ENCODE results near the gene TMEM26.

The TMEM26 gene

GRCh38 chr10:61415824-61416223, 37.4 kb downstream of the TMEM26 start:
- no peak for TF ChIP-seq POLR2A (IDR thresholded peaks at IDR 0.05; ENCODE audit: low read depth, low read length)
- no peak for TF ChIP-seq TAF1 (IDR thresholded peaks at IDR 0.05; ENCODE audit: borderline replicate concordance, low read depth, low read length)
- TF ChIP-seq POLR2AphosphoS5 (IDR thresholded peaks at IDR 0.05; ENCODE audit: low read depth, low read length) = no peak
- no peak for DNase-seq (ENCODE audit: insufficient read length)
- no peak for FAIRE-seq

- FAIRE-seq (no peak), DNase-seq (ENCODE audit: insufficient read length) (no peak)
- TF ChIP-seq POLR2AphosphoS5 (IDR thresholded peaks at IDR 0.05; ENCODE audit: low read depth, low read length) (no peak), TAF1 (IDR thresholded peaks at IDR 0.05; ENCODE audit: borderline replicate concordance, low read depth, low read length) (no peak), POLR2A (IDR thresholded peaks at IDR 0.05; ENCODE audit: low read depth, low read length) (no peak)
Measured at GRCh38 chr10:61411706-61412105, 41.5 kb downstream of the TMEM26 start.

- DNase-seq (ENCODE audit: insufficient read length) (no peak), FAIRE-seq (no peak)
- TF ChIP-seq POLR2AphosphoS5 (IDR thresholded peaks at IDR 0.05; ENCODE audit: low read depth, low read length) (no peak), TAF1 (IDR thresholded peaks at IDR 0.05; ENCODE audit: borderline replicate concordance, low read depth, low read length) (no peak), POLR2A (IDR thresholded peaks at IDR 0.05; ENCODE audit: low read depth, low read length) (no peak)
Measured at GRCh38 chr10:61410353-61411070, 42.7 kb downstream of the TMEM26 start.

- no peak for TF ChIP-seq POLR2AphosphoS5 (IDR thresholded peaks at IDR 0.05; ENCODE audit: low read depth, low read length)
- TF ChIP-seq POLR2A (IDR thresholded peaks at IDR 0.05; ENCODE audit: low read depth, low read length) = no peak
- TF ChIP-seq TAF1 (IDR thresholded peaks at IDR 0.05; ENCODE audit: borderline replicate concordance, low read depth, low read length) = no peak
- FAIRE-seq (no peak), DNase-seq (ENCODE audit: insufficient read length) (no peak)
Measured at GRCh38 chr10:61409157-61409556, 44.0 kb downstream of the TMEM26 start.

GRCh38 chr10:61408105-61408504, 45.1 kb downstream of the TMEM26 start:
- TF ChIP-seq POLR2A (IDR thresholded peaks at IDR 0.05; ENCODE audit: low read depth, low read length) = no peak
- TF ChIP-seq POLR2AphosphoS5 (IDR thresholded peaks at IDR 0.05; ENCODE audit: low read depth, low read length) = no peak
- TF ChIP-seq TAF1 (IDR thresholded peaks at IDR 0.05; ENCODE audit: borderline replicate concordance, low read depth, low read length) = no peak
- FAIRE-seq = no peak
- no peak for DNase-seq (ENCODE audit: insufficient read length)

GRCh38 chr10:61406736-61407135, 46.4 kb downstream of the TMEM26 start:
- DNase-seq (ENCODE audit: insufficient read length) = no peak
- TF ChIP-seq POLR2A (IDR thresholded peaks at IDR 0.05; ENCODE audit: low read depth, low read length) (no peak), POLR2AphosphoS5 (IDR thresholded peaks at IDR 0.05; ENCODE audit: low read depth, low read length) (no peak), TAF1 (IDR thresholded peaks at IDR 0.05; ENCODE audit: borderline replicate concordance, low read depth, low read length) (no peak)
- FAIRE-seq = no peak

- TF ChIP-seq POLR2A (IDR thresholded peaks at IDR 0.05; ENCODE audit: low read depth, low read length) (no peak), POLR2AphosphoS5 (IDR thresholded peaks at IDR 0.05; ENCODE audit: low read depth, low read length) (no peak), TAF1 (IDR thresholded peaks at IDR 0.05; ENCODE audit: borderline replicate concordance, low read depth, low read length) (no peak)
- DNase-seq (ENCODE audit: insufficient read length) = no peak
- FAIRE-seq = no peak
Measured at GRCh38 chr10:61406242-61406641, 46.9 kb downstream of the TMEM26 start.

GRCh38 chr10:61404751-61405150, 48.4 kb downstream of the TMEM26 start:
- TF ChIP-seq POLR2A (IDR thresholded peaks at IDR 0.05; ENCODE audit: low read depth, low read length) = no peak
- no peak for TF ChIP-seq POLR2AphosphoS5 (IDR thresholded peaks at IDR 0.05; ENCODE audit: low read depth, low read length)
- no peak for TF ChIP-seq TAF1 (IDR thresholded peaks at IDR 0.05; ENCODE audit: borderline replicate concordance, low read depth, low read length)
- FAIRE-seq (no peak), DNase-seq (ENCODE audit: insufficient read length) (no peak)

- TF ChIP-seq POLR2AphosphoS5 (IDR thresholded peaks at IDR 0.05; ENCODE audit: low read depth, low read length) = no peak
- no peak for TF ChIP-seq POLR2A (IDR thresholded peaks at IDR 0.05; ENCODE audit: low read depth, low read length)
- TF ChIP-seq TAF1 (IDR thresholded peaks at IDR 0.05; ENCODE audit: borderline replicate concordance, low read depth, low read length) = no peak
- no peak for FAIRE-seq
- no peak for DNase-seq (ENCODE audit: insufficient read length)
Measured at GRCh38 chr10:61400524-61400923, 52.7 kb downstream of the TMEM26 start.

GRCh38 chr10:61399406-61399805, 53.8 kb downstream of the TMEM26 start:
- no peak for DNase-seq (ENCODE audit: insufficient read length)
- no peak for FAIRE-seq

GRCh38 chr10:61398366-61399129, 54.6 kb downstream of the TMEM26 start:
- DNase-seq (ENCODE audit: insufficient read length) = no peak
- FAIRE-seq = no peak
- no peak for TF ChIP-seq POLR2A (IDR thresholded peaks at IDR 0.05; ENCODE audit: low read depth, low read length)
- TF ChIP-seq POLR2AphosphoS5 (IDR thresholded peaks at IDR 0.05; ENCODE audit: low read depth, low read length) = no peak
- no peak for TF ChIP-seq TAF1 (IDR thresholded peaks at IDR 0.05; ENCODE audit: borderline replicate concordance, low read depth, low read length)

More at GRCh38 chr10:61399406-61399805, 53.8 kb downstream of the TMEM26 start:
- TF ChIP-seq POLR2AphosphoS5 (IDR thresholded peaks at IDR 0.05; ENCODE audit: low read depth, low read length) (no peak), TAF1 (IDR thresholded peaks at IDR 0.05; ENCODE audit: borderline replicate concordance, low read depth, low read length) (no peak), POLR2A (IDR thresholded peaks at IDR 0.05; ENCODE audit: low read depth, low read length) (no peak)
